Measurements from ENCODE around the gene BLOC1S1. TPM values are rescaled to one million over a fixed set of nuclear protein-coding genes. Genes with fewer than 3 reads are reported as not detected.

Gene BLOC1S1
- polyA plus RNA-seq (2013, experiment 1 of 2): 97.5 TPM
- 97.1 TPM for polyA plus RNA-seq (2013, experiment 2 of 2)

DNA sequence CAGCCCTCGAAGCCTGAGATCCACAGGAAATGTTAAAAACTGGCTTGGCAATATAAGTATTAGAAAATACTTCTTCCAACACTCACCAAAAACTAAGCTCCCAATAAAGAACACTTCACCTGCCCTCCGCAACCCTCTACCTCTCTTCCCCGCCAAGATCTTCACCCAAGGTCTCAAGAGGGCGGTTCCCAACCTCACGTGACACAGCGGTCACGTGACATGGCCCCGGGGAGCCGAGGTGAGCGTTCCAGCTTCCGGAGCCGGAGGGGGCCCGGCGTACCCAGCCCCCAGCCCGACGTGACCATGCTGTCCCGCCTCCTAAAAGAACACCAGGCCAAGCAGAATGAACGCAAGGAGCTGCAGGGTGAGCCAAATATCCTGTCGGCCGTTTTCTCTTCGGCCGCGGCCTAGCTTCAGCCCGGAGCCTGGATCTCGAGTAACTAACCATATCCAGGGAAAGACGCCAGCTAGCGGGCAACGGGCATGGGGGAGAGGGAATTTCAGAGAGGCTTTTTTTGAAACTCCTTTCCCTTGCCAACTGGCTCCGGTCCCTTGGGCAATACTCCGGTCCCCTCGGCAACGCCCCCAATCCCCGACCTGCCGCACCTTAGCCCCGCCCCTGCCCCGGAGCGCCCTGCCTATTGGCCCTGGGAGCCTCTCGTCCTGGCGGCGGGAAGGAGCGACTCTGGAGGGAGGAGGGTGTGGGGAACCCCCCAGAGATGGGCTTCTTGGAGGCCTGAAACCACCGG lies at the start of gene BLOC1S1:
BLOC1S1 (plus strand) TSS at position 214 of the 749 bp plus-strand sequence; CDS start at position 220, 6 bp downstream.
- Histone ChIP-seq H2AK5ac (ENCODE audit: low read depth, low read length) (no peak within 1 kb of the TSS), H3K4me1 (ENCODE audit: control insufficient read depth in 2 of 2, insufficient read depth in 1 of 2, low read depth in 1 of 2, low read length in 2 of 2) (peaks cover 26 to 29% of the 10 kb centered on the region in 2 donors), H3K9me3 (replicated peaks in 1 of 2; ENCODE audit: control insufficient read depth in 2 of 2, insufficient read depth in 1 of 2, low read depth in 1 of 2, low read length in 2 of 2) (no peaks in the 10 kb centered on the region), H3K79me1 (ENCODE audit: low read depth, low read length) (peaks cover 6% of the 10 kb centered on the region), H3K18ac (ENCODE audit: low read length) (peak within 1 kb of the TSS; percentile 86), H3K9ac (ENCODE audit: low read depth, low read length, poor library complexity) (peak within 1 kb of the TSS; percentile 73), H2AFZ (ENCODE audit: low read length) (peak within 1 kb of the TSS; percentile 95), H3K36me3 (replicated peaks in 1 of 2; ENCODE audit: control insufficient read depth in 2 of 2, insufficient read depth in 2 of 2, low read length in 2 of 2) (peaks cover 3 to 21% of the 10 kb centered on the region in 2 donors), H3K27ac (replicated peaks; ENCODE audit: low read length) (peak within 1 kb of the TSS; percentile 91), H3K4me2 (ENCODE audit: insufficient read depth, low read length, poor library complexity, severe bottlenecking) (peak within 1 kb of the TSS; percentile 85), H2BK5ac (ENCODE audit: low read length) (peak within 1 kb of the TSS; percentile 55), H3K4ac (ENCODE audit: low read length) (no peak within 1 kb of the TSS), H3K27me3 (ENCODE audit: control insufficient read depth in 3 of 3, insufficient read depth in 3 of 3, low read depth in 1 of 3, low read length in 3 of 3) (peaks cover 0 to 10% (median 0%) of the 10 kb centered on the region in 3 experiments), H3K23ac (ENCODE audit: low read depth, low read length, poor library complexity) (peak within 1 kb of the TSS; percentile 9), H2BK12ac (ENCODE audit: low read length) (no peak within 1 kb of the TSS), H4K8ac (ENCODE audit: low read depth, low read length) (no peak within 1 kb of the TSS), H2BK120ac (ENCODE audit: low read depth, low read length) (peak within 1 kb of the TSS; percentile 7), H3K4me3 (ENCODE audit: low read length in 2 of 2) (peak within 1 kb of the TSS; percentile 79 to 90), H2BK15ac (ENCODE audit: low read length) (no peak within 1 kb of the TSS), H4K91ac (ENCODE audit: low read depth, low read length, poor library complexity) (no peak within 1 kb of the TSS), H3K14ac (ENCODE audit: low read length) (no peak within 1 kb of the TSS)
- DNase-seq (ENCODE audit: low spot score): peak; percentile 94
- WGBS, 2 donors (ENCODE audit: extremely low coverage in 2 of 2, insufficient read length in 2 of 2, insufficient replicate concordance in 1 of 2): no CpG with 5 or more reads among the region's 42 CpGs

- Histone ChIP-seq H3K27me3 (ENCODE audit: control insufficient read depth in 3 of 3, insufficient read depth in 3 of 3, low read depth in 1 of 3, low read length in 3 of 3) (peaks cover 0 to 6% (median 0%) of the 10 kb centered on the region in 3 experiments), H3K4ac (ENCODE audit: low read length) (no peak overlapping the region), H3K14ac (ENCODE audit: low read length) (no peak overlapping the region), H2BK15ac (ENCODE audit: low read length) (no peak overlapping the region), H2BK12ac (ENCODE audit: low read length) (no peak overlapping the region), H4K91ac (ENCODE audit: low read depth, low read length, poor library complexity) (no peak overlapping the region), H3K4me1 (ENCODE audit: control insufficient read depth in 2 of 2, insufficient read depth in 1 of 2, low read depth in 1 of 2, low read length in 2 of 2) (no peaks in the 10 kb centered on the region), H3K4me3 (ENCODE audit: low read length in 2 of 2) (no peak overlapping the region), H3K9ac (ENCODE audit: low read depth, low read length, poor library complexity) (no peak overlapping the region), H2BK120ac (ENCODE audit: low read depth, low read length) (no peak overlapping the region), H3K9me3 (replicated peaks in 1 of 2; ENCODE audit: control insufficient read depth in 2 of 2, insufficient read depth in 1 of 2, low read depth in 1 of 2, low read length in 2 of 2) (no peaks in the 10 kb centered on the region), H3K27ac (replicated peaks; ENCODE audit: low read length) (no peak overlapping the region), H2AK5ac (ENCODE audit: low read depth, low read length) (no peak overlapping the region), H3K4me2 (ENCODE audit: insufficient read depth, low read length, poor library complexity, severe bottlenecking) (no peak overlapping the region), H2AFZ (ENCODE audit: low read length) (no peak overlapping the region), H2BK5ac (ENCODE audit: low read length) (no peak overlapping the region), H3K18ac (ENCODE audit: low read length) (no peak overlapping the region), H4K8ac (ENCODE audit: low read depth, low read length) (no peak overlapping the region), H3K36me3 (replicated peaks in 1 of 2; ENCODE audit: control insufficient read depth in 2 of 2, insufficient read depth in 2 of 2, low read length in 2 of 2) (no peaks in the 10 kb centered on the region), H3K79me1 (ENCODE audit: low read depth, low read length) (no peaks in the 10 kb centered on the region), H3K23ac (ENCODE audit: low read depth, low read length, poor library complexity) (no peak overlapping the region)
- WGBS, 2 donors (ENCODE audit: extremely low coverage in 2 of 2, insufficient read length in 2 of 2, insufficient replicate concordance in 1 of 2): no CpG with 5 or more reads among the region's 7 CpGs
- DNase-seq (ENCODE audit: low spot score): no peak
Observed at GRCh38 chr12:55666508-55666907, 49.3 kb upstream of the BLOC1S1 start.

DNA sequence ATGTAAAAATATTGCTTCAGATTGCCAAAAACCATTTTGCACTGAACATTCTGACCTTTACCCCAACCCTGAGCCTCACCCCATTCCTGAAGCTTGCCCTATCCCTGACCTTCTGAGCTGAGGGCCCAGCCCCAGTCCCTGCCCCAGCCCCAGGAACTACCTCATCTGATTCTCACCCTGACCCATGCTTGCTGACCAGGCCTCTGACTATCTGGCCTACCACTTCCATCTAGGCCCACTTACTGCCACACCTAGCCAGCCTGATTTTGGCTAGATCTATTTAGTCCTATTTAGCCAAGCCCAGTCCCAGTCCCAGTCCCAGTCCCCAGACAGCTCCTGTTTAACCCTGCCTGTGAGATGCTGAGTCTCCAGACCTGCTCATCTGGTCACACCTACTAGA lies 45.6 kb upstream of the BLOC1S1 start:
- no peaks in the 10 kb centered on the region for H3K79me1 ChIP-seq (ENCODE audit: low read depth, low read length)
- H3K36me3 ChIP-seq (replicated peaks in 1 of 2; ENCODE audit: control insufficient read depth in 2 of 2, insufficient read depth in 2 of 2, low read length in 2 of 2): no peaks in the 10 kb centered on the region
- H3K4me1 ChIP-seq (ENCODE audit: control insufficient read depth in 2 of 2, insufficient read depth in 1 of 2, low read depth in 1 of 2, low read length in 2 of 2): no peaks in the 10 kb centered on the region
- H3K23ac ChIP-seq (ENCODE audit: low read depth, low read length, poor library complexity): no peak overlapping the region
- H3K18ac ChIP-seq (ENCODE audit: low read length): no peak overlapping the region
- H2BK12ac ChIP-seq (ENCODE audit: low read length): no peak overlapping the region
- no peaks in the 10 kb centered on the region for H3K9me3 ChIP-seq (replicated peaks in 1 of 2; ENCODE audit: control insufficient read depth in 2 of 2, insufficient read depth in 1 of 2, low read depth in 1 of 2, low read length in 2 of 2)
- no peak for DNase-seq (ENCODE audit: low spot score)
- H4K8ac ChIP-seq (ENCODE audit: low read depth, low read length): no peak overlapping the region
- H3K9ac ChIP-seq (ENCODE audit: low read depth, low read length, poor library complexity): no peak overlapping the region
- no peak overlapping the region for H3K27ac ChIP-seq (replicated peaks; ENCODE audit: low read length)
- H3K4me2 ChIP-seq (ENCODE audit: insufficient read depth, low read length, poor library complexity, severe bottlenecking): no peak overlapping the region
- H2BK120ac ChIP-seq (ENCODE audit: low read depth, low read length): no peak overlapping the region
- H2AFZ ChIP-seq (ENCODE audit: low read length): peak overlapping the region; percentile 41
- no peak overlapping the region for H3K14ac ChIP-seq (ENCODE audit: low read length)
- no peak overlapping the region for H2AK5ac ChIP-seq (ENCODE audit: low read depth, low read length)
- no peak overlapping the region for H3K4me3 ChIP-seq (ENCODE audit: low read length in 2 of 2)
- H3K4ac ChIP-seq (ENCODE audit: low read length): no peak overlapping the region
- H2BK5ac ChIP-seq (ENCODE audit: low read length): no peak overlapping the region
- peaks cover 0 to 9% (median 0%) of the 10 kb centered on the region in 3 experiments for H3K27me3 ChIP-seq (ENCODE audit: control insufficient read depth in 3 of 3, insufficient read depth in 3 of 3, low read depth in 1 of 3, low read length in 3 of 3)
- no peak overlapping the region for H4K91ac ChIP-seq (ENCODE audit: low read depth, low read length, poor library complexity)
- H2BK15ac ChIP-seq (ENCODE audit: low read length): no peak overlapping the region

DNA sequence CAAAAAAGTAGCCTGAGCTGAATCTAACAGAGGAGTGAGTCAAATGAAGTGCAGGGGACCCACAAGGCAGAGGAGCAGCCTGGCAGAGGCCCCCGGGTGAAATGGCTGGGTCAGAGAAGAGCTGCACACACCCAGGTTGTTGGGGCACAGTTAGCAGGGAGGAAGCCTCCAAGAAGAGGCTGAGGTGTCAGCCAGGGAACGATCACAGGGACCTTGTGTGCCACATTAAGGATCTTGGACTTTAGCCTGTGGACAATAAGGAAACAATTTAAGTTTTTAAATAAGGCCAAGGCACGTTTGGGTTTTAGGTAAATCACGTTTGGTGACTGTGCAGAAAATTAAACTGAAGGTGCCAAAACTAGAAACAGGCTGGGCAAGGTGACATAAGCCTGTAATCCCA lies 44.1 kb upstream of the BLOC1S1 start:
- Histone ChIP-seq H3K79me1 (ENCODE audit: low read depth, low read length) (no peaks in the 10 kb centered on the region), H3K18ac (ENCODE audit: low read length) (no peak overlapping the region), H3K23ac (ENCODE audit: low read depth, low read length, poor library complexity) (no peak overlapping the region), H2BK5ac (ENCODE audit: low read length) (no peak overlapping the region), H3K4me1 (ENCODE audit: control insufficient read depth in 2 of 2, insufficient read depth in 1 of 2, low read depth in 1 of 2, low read length in 2 of 2) (no peaks in the 10 kb centered on the region), H3K27me3 (ENCODE audit: control insufficient read depth in 3 of 3, insufficient read depth in 3 of 3, low read depth in 1 of 3, low read length in 3 of 3) (peaks cover 0 to 11% (median 0%) of the 10 kb centered on the region in 3 experiments), H4K91ac (ENCODE audit: low read depth, low read length, poor library complexity) (no peak overlapping the region), H3K9me3 (replicated peaks in 1 of 2; ENCODE audit: control insufficient read depth in 2 of 2, insufficient read depth in 1 of 2, low read depth in 1 of 2, low read length in 2 of 2) (no peaks in the 10 kb centered on the region), H2BK120ac (ENCODE audit: low read depth, low read length) (no peak overlapping the region), H3K9ac (ENCODE audit: low read depth, low read length, poor library complexity) (no peak overlapping the region), H3K4me2 (ENCODE audit: insufficient read depth, low read length, poor library complexity, severe bottlenecking) (no peak overlapping the region), H2AK5ac (ENCODE audit: low read depth, low read length) (no peak overlapping the region), H2AFZ (ENCODE audit: low read length) (no peak overlapping the region), H3K36me3 (replicated peaks in 1 of 2; ENCODE audit: control insufficient read depth in 2 of 2, insufficient read depth in 2 of 2, low read length in 2 of 2) (no peaks in the 10 kb centered on the region), H3K14ac (ENCODE audit: low read length) (no peak overlapping the region), H3K4me3 (ENCODE audit: low read length in 2 of 2) (no peak overlapping the region), H3K27ac (replicated peaks; ENCODE audit: low read length) (no peak overlapping the region), H2BK12ac (ENCODE audit: low read length) (no peak overlapping the region), H3K4ac (ENCODE audit: low read length) (no peak overlapping the region), H2BK15ac (ENCODE audit: low read length) (no peak overlapping the region), H4K8ac (ENCODE audit: low read depth, low read length) (no peak overlapping the region)
- WGBS, 2 donors (ENCODE audit: extremely low coverage in 2 of 2, insufficient read length in 2 of 2, insufficient replicate concordance in 1 of 2): no CpG with 5 or more reads among the region's 4 CpGs
- DNase-seq (ENCODE audit: low spot score): no peak
